HepG2 (cell line): Measurements from ENCODE around the gene MGLL. TPM values are rescaled to one million over a fixed set of nuclear protein-coding genes. Genes with fewer than 3 reads are reported as not detected.
A peak's percentile ranks its signal among the peaks of the same experiment; 100 is the strongest.

Experiments used
- ATAC-seq: fragments of 200-7000 bp; cut with Tn5 transposase; 3 replicates; pipeline ENCODE4 v1.9.1; 2020; ENCODE audit warnings: mild to moderate bottlenecking, moderate library complexity
- BruUV-seq: library from RNA; stranded (reverse); fragments of 400-500 nt; replicated peaks from 2 replicates; lab custom pipeline; 2021; lab: Mats Ljungman, UMichigan
- CTCF ChIA-PET: fragments of 300-600 bp; formaldehyde crosslinking; extraction: SDS; loops from one replicate; lab custom pipeline; 2021; ENCODE audit warnings: low total read pairs, inconsistent platforms, low intra/inter-chr PET ratio; lab: Yijun Ruan, JAX
- POLR2A ChIA-PET: fragments of 350-600 bp; sonication (Branson Sonifier 250); formaldehyde crosslinking; loops from one replicate; lab custom pipeline; 2020; ENCODE audit warnings: antibody characterized with exemption, inconsistent platforms; lab: Yijun Ruan, JAX
- DNase-seq: peaks from one replicate; pipeline ENCODE4 v3.0.0-alpha.2; 2015; ENCODE audit warnings: low spot score
- FAIRE-seq: peaks from 3 replicates; lab custom pipeline; 2011; peaks lifted over from hg19 to GRCh38; lab: Jason Lieb, UNC
- H2AFZ ChIP-seq: one replicate; pipeline ENCODE4 v1.6.1; 2011; ENCODE audit warnings: low read length, inconsistent platforms
- H3K27ac ChIP-seq: fragments of 300-600 bp; 3 replicates; pipeline ENCODE4 v1.8.0; 2011; ENCODE audit warnings: mixed run types, mild to moderate bottlenecking, mixed read lengths, low read length, inconsistent platforms; ENCODE audit not compliant: insufficient read depth; ENCODE audit errors: extremely low read length
- H3K27me3 ChIP-seq, 2 experiments: fragments of 200-600 bp in 1 of 2; 2 replicates in 1 of 2; 3 replicates in 1 of 2; pipeline versions ENCODE4 v1.6.0 to v1.8.0; 2011; ENCODE audit warnings: low read length in 2 of 2, mild to moderate bottlenecking in 2 of 2, moderate library complexity in 2 of 2, inconsistent platforms in 1 of 2; ENCODE audit not compliant: insufficient read depth in 2 of 2, control insufficient read depth in 1 of 2
- H3K36me3 ChIP-seq, 2 experiments: fragments of 200-600 bp in 1 of 2; replicated peaks in 1 of 2; 2 replicates in 1 of 2; 3 replicates in 1 of 2; pipeline versions ENCODE4 v1.5.1 to v1.8.0; 2011; ENCODE audit warnings: low read length in 2 of 2, inconsistent platforms in 1 of 2; ENCODE audit not compliant: insufficient read depth in 2 of 2, control insufficient read depth in 1 of 2
- H3K4me1 ChIP-seq: 2 replicates; pipeline ENCODE4 v1.5.1; 2012; ENCODE audit warnings: low read length, inconsistent platforms; ENCODE audit not compliant: insufficient read depth
- H3K4me2 ChIP-seq: 2 replicates; pipeline ENCODE4 v1.6.0; 2011; ENCODE audit warnings: low read depth, low read length, inconsistent platforms
- H3K4me3 ChIP-seq, 3 experiments: fragments of 200-600 bp in 1 of 3; sonication (generic), shearing (Covaris generic) in 1 of 3; replicated peaks in 1 of 3; 2 replicates each; pipeline ENCODE4 v1.5.1; 2011 to 2016; ENCODE audit warnings: low read length in 3 of 3, inconsistent platforms in 2 of 3, low read depth in 2 of 3, mild to moderate bottlenecking in 2 of 3, control low read depth in 1 of 3, mixed read lengths in 1 of 3; ENCODE audit not compliant: insufficient read depth in 1 of 3
- H3K79me2 ChIP-seq: one replicate; pipeline ENCODE4 v1.6.1; 2011; ENCODE audit warnings: low read length, inconsistent platforms; ENCODE audit not compliant: insufficient read depth
- H3K9ac ChIP-seq: 2 replicates; pipeline ENCODE4 v1.6.0; 2011; ENCODE audit warnings: mild to moderate bottlenecking, low read depth, low read length, inconsistent platforms; ENCODE audit not compliant: insufficient read depth
- H3K9me3 ChIP-seq: 2 replicates; pipeline ENCODE4 v1.5.1; 2012; ENCODE audit warnings: mild to moderate bottlenecking, low read length
- H4K20me1 ChIP-seq: 2 replicates; pipeline ENCODE4 v1.6.0; 2011; ENCODE audit warnings: inconsistent platforms, mild to moderate bottlenecking, low read length, moderate library complexity; ENCODE audit not compliant: insufficient read depth
- CBX5 ChIP-seq: sonication (generic); formaldehyde crosslinking; IDR thresholded peaks from 2 replicates; pipeline ENCODE4 v1.4.0; 2020; ENCODE audit warnings: missing genetic modification reagents, borderline replicate concordance
- CREB1 ChIP-seq, 2 experiments: fragments of 450-650 bp in 1 of 2; IDR thresholded peaks; 2 replicates each; pipeline ENCODE4 v1.6.1; 2016 to 2017; ENCODE audit warnings: control low read depth in 1 of 2, mild to moderate bottlenecking in 1 of 2, missing compliant biosample characterization in 1 of 2, missing genetic modification characterization in 1 of 2
- DR1 ChIP-seq: sonication (generic); formaldehyde crosslinking; IDR thresholded peaks from 2 replicates; pipeline ENCODE4 v1.8.0; 2021; ENCODE audit warnings: mild to moderate bottlenecking, missing genetic modification reagents, inconsistent platforms
- ZNF678 ChIP-seq: sonication (generic); formaldehyde crosslinking; IDR thresholded peaks from 2 replicates; pipeline ENCODE4 v1.4.0; 2020; ENCODE audit warnings: mild to moderate bottlenecking, missing genetic modification reagents
- WGBS: methylation state at CpG from one replicate; pipeline ENCODE4 v1.1.6; 2017; ENCODE audit warnings: low lambda C conversion rate; 5-methylcytosine and 5-hydroxymethylcytosine counted together
- in situ Hi-C: cut with HindIII; loops from 2 replicates; pipeline ENCODE4 v1.10.0; 2017; ENCODE audit warnings: low pct_unique_long_range_greater_than_20kb; ENCODE audit not compliant: extremely low pct_ligation_motif_present
- intact Hi-C: fragments of 100-400 bp; cut with micrococcal nuclease; formaldehyde crosslinking; loops from one replicate; pipeline ENCODE4 v1.10.0; 2022; ENCODE audit not compliant: unreplicated experiment
- polyA plus RNA-seq, 8 experiments: library from polyadenylated mRNA; depleted of rRNA in 3 of 8; stranded (reverse) in 7 of 8; unstranded in 1 of 8; fragments of >200 nt; fragmentation: Illumina TruSeq in 4 of 8; extraction: Trizol in 4 of 8; gene quantifications; 2 replicates each; pipeline versions ENCODE4 v1.2.1 to v1.2.3, GENCODE V29; 2011 to 2016; ENCODE audit warnings: low read depth in 4 of 8, missing spikeins in 1 of 8, mixed read lengths in 1 of 8; ENCODE audit not compliant: insufficient read depth in 1 of 8
- total RNA-seq, 5 experiments: library from RNA; depleted of rRNA; stranded (reverse); fragments of >200 nt; fragmentation: Illumina TruSeq; extraction: Trizol; gene quantifications; 2 replicates each; pipeline ENCODE4 v1.2.3, GENCODE V29; 2016; ENCODE audit warnings: low read depth in 1 of 5

The MGLL gene
- total and polyA plus RNA-seq, 2 of the 13 experiments (the other 11 are each of a cell fraction or from before 2014, with no cell fraction given) = not detected

GRCh38 chr3:127717357-127718244 lies 104.7 kb downstream of the MGLL start:
- no peaks in the 10 kb centered on the region for H3K36me3 ChIP-seq
- DNase-seq (no peak), ATAC-seq (no peak), FAIRE-seq (no peak)
- no peak for TF ChIP-seq ZNF678 (CRISPR knock-in tag)
- no peak for TF ChIP-seq DR1 (CRISPR knock-in tag)
- H3K27ac ChIP-seq = no peak overlapping the region
- H4K20me1 ChIP-seq = no peaks in the 10 kb centered on the region
- ChIA-PET CTCF (no interaction called here), POLR2A (no interaction called here)
- no peaks in the 10 kb centered on the region for H3K79me2 ChIP-seq
- no peak overlapping the region for H2AFZ ChIP-seq
- no peaks in the 10 kb centered on the region for H3K9me3 ChIP-seq
- no peak overlapping the region for H3K4me2 ChIP-seq
- H3K27me3 ChIP-seq = peaks cover 4 to 56% of the 10 kb centered on the region in 2 experiments
- H3K4me1 ChIP-seq = no peaks in the 10 kb centered on the region
- 9% methylated on average over 10 of the region's 14 CpGs for WGBS
- no peak overlapping the region for H3K4me3 ChIP-seq
- no peak overlapping the region for H3K9ac ChIP-seq
- no TSS peak for BruUV-seq
- in situ Hi-C loops (no loop called here), intact Hi-C loops (no loop called here)

GRCh38 chr3:127716384-127716783 lies 105.9 kb downstream of the MGLL start:
- intact Hi-C loops (no loop called here), in situ Hi-C loops (no loop called here)
- DNase-seq = no peak
- POLR2A ChIA-PET = no interaction called here
- BruUV-seq = no TSS peak
- FAIRE-seq = no peak
- WGBS = 25% methylated on average over 4 of the region's 6 CpGs
- no peak overlapping the region for H3K4me2 ChIP-seq
- CTCF ChIA-PET = no interaction called here
- ATAC-seq = no peak
- H3K4me3 ChIP-seq = no peak overlapping the region
- no peaks in the 10 kb centered on the region for H3K4me1 ChIP-seq
- peaks cover 4 to 49% of the 10 kb centered on the region in 2 experiments for H3K27me3 ChIP-seq
- H3K9ac ChIP-seq = no peak overlapping the region
- H3K9me3 ChIP-seq = no peaks in the 10 kb centered on the region
- H4K20me1 ChIP-seq = no peaks in the 10 kb centered on the region
- H2AFZ ChIP-seq = no peak overlapping the region
- TF ChIP-seq CREB1 (IDR thresholded peaks at IDR 0.05) (0 out of 2 replicates have a peak, but pooled peaks have one; percentile 25), CREB1 (CRISPR knock-in tag; IDR thresholded peaks at IDR 0.05) (no peak), CBX5 (CRISPR knock-in tag) (no peak)
- no peaks in the 10 kb centered on the region for H3K79me2 ChIP-seq
- no peak overlapping the region for H3K27ac ChIP-seq
- no peaks in the 10 kb centered on the region for H3K36me3 ChIP-seq
